IMR-90 (cell line): ENCODE data around the gene ADGRD1. TPM values are rescaled to one million over a fixed set of nuclear protein-coding genes. Genes with fewer than 3 reads are reported as not detected.

Experiments used
- ATAC-seq: fragments of 200-7000 bp; cut with Tn5 transposase; 2 replicates; pipeline ENCODE4 v1.9.1; 2020; ENCODE audit warnings: low read depth, mild to moderate bottlenecking, moderate library complexity
- BruUV-seq: library from RNA; stranded (reverse); fragments of 400-500 nt; replicated peaks from 2 replicates; lab custom pipeline; 2021; lab: Mats Ljungman, UMichigan
- CTCF ChIA-PET: fragments of 300-600 bp; formaldehyde crosslinking; extraction: SDS; loops from one replicate; lab custom pipeline; 2021; ENCODE audit warnings: antibody characterized with exemption; lab: Yijun Ruan, JAX
- POLR2A ChIA-PET: fragments of 300-600 bp; sonication (Branson Sonifier 250); formaldehyde crosslinking; loops from one replicate; lab custom pipeline; 2022; ENCODE audit warnings: antibody characterized with exemption; ENCODE audit not compliant: unreplicated experiment; lab: Charles Lee
- DNase-seq: peaks from one replicate; pipeline ENCODE4 v3.0.0; 2013
- H2AFZ ChIP-seq: replicated peaks from 2 replicates; pipeline ENCODE3; 2013; ENCODE audit warnings: low read length, mild to moderate bottlenecking; ENCODE audit not compliant: poor library complexity
- H2AK5ac ChIP-seq: 2 replicates; pipeline ENCODE4 v1.6.1; 2013; ENCODE audit warnings: low read depth, low read length, inconsistent platforms
- H2AK9ac ChIP-seq: replicated peaks from 2 replicates; pipeline ENCODE3; 2013; ENCODE audit warnings: mild to moderate bottlenecking, low read depth, low read length, moderate library complexity; ENCODE audit not compliant: poor library complexity
- H2BK120ac ChIP-seq: 2 replicates; pipeline ENCODE4 v1.6.1; 2013; ENCODE audit warnings: low read depth, low read length, inconsistent platforms
- H2BK15ac ChIP-seq: 3 replicates; pipeline ENCODE4 v1.6.1; 2013; ENCODE audit warnings: low read depth, low read length, inconsistent platforms
- H2BK20ac ChIP-seq: 2 replicates; pipeline ENCODE4 v1.6.1; 2013; ENCODE audit warnings: low read depth, mild to moderate bottlenecking, inconsistent platforms, low read length, moderate library complexity
- H2BK5ac ChIP-seq: 2 replicates; pipeline ENCODE4 v1.6.1; 2013; ENCODE audit warnings: mild to moderate bottlenecking, low read depth, low read length, inconsistent platforms; ENCODE audit not compliant: poor library complexity, severe bottlenecking
- H3K14ac ChIP-seq: replicated peaks from 2 replicates; pipeline ENCODE4 v1.6.1; 2013; ENCODE audit warnings: low read depth, low read length, inconsistent platforms
- H3K18ac ChIP-seq: 2 replicates; pipeline ENCODE4 v1.6.1; 2013; ENCODE audit warnings: low read depth, low read length, control low read depth
- H3K23ac ChIP-seq: 2 replicates; pipeline ENCODE4 v1.6.1; 2013; ENCODE audit warnings: low read depth, low read length, inconsistent platforms
- H3K27ac ChIP-seq: 2 replicates; pipeline ENCODE4 v1.5.1; 2013; ENCODE audit warnings: mild to moderate bottlenecking, control low read depth, low read length; ENCODE audit not compliant: insufficient read depth
- H3K27me3 ChIP-seq: 2 replicates; pipeline ENCODE4 v1.6.1; 2013; ENCODE audit warnings: low read length; ENCODE audit not compliant: control insufficient read depth, insufficient read depth
- H3K36me3 ChIP-seq: 2 replicates; pipeline ENCODE4 v1.6.1; 2013; ENCODE audit warnings: low read length, mixed read lengths; ENCODE audit not compliant: control insufficient read depth, insufficient read depth
- H3K4ac ChIP-seq: 2 replicates; pipeline ENCODE4 v1.6.1; 2013; ENCODE audit warnings: low read depth, low read length, inconsistent platforms
- H3K4me1 ChIP-seq: 2 replicates; pipeline ENCODE4 v1.6.1; 2013; ENCODE audit warnings: low read length, mixed read lengths; ENCODE audit not compliant: control insufficient read depth, insufficient read depth
- H3K4me2 ChIP-seq: 2 replicates; pipeline ENCODE4 v1.6.1; 2013; ENCODE audit warnings: low read depth, mild to moderate bottlenecking, control low read depth, low read length, moderate library complexity
- H3K4me3 ChIP-seq: 2 replicates; pipeline ENCODE4 v1.5.1; 2013; ENCODE audit warnings: low read depth, mild to moderate bottlenecking, control low read depth, low read length, moderate library complexity; ENCODE audit not compliant: insufficient read depth
- H3K56ac ChIP-seq: 2 replicates; pipeline ENCODE4 v1.6.1; 2013; ENCODE audit warnings: low read length, inconsistent platforms; ENCODE audit not compliant: insufficient read depth; ENCODE audit errors: extremely low read depth
- H3K79me1 ChIP-seq, 2 experiments: 2 replicates each; pipeline ENCODE4 v1.6.1; 2013; ENCODE audit warnings: low read length in 2 of 2, inconsistent platforms in 1 of 2, low read depth in 1 of 2
- H3K9ac ChIP-seq: 2 replicates; pipeline ENCODE4 v1.6.1; 2013; ENCODE audit warnings: low read depth, low read length, control low read depth
- H3K9me1 ChIP-seq: 2 replicates; pipeline ENCODE4 v1.6.1; 2013; ENCODE audit warnings: low read length, inconsistent platforms; ENCODE audit not compliant: insufficient read depth
- H3K9me3 ChIP-seq: 2 replicates; pipeline ENCODE4 v1.6.1; 2013; ENCODE audit warnings: low read length; ENCODE audit not compliant: control insufficient read depth, insufficient read depth
- H4K20me1 ChIP-seq: 2 replicates; pipeline ENCODE4 v1.6.1; 2013; ENCODE audit warnings: low read length, inconsistent platforms; ENCODE audit not compliant: insufficient read depth
- H4K5ac ChIP-seq: 2 replicates; pipeline ENCODE4 v1.6.1; 2013; ENCODE audit warnings: mild to moderate bottlenecking, low read depth, low read length, control low read depth
- H4K8ac ChIP-seq, 2 experiments: 2 replicates each; pipeline ENCODE4 v1.6.1; 2013; ENCODE audit warnings: low read depth in 2 of 2, low read length in 2 of 2, control low read depth in 1 of 2, inconsistent platforms in 1 of 2
- H4K91ac ChIP-seq: 2 replicates; pipeline ENCODE4 v1.6.1; 2013; ENCODE audit warnings: low read depth, low read length, inconsistent platforms; ENCODE audit not compliant: insufficient read depth
- BHLHE40 ChIP-seq: fragments of 150-350 bp; IDR thresholded peaks from 2 replicates; pipeline ENCODE4 v1.6.1; 2016; ENCODE audit warnings: mild to moderate bottlenecking, low read depth, low read length
- CEBPB ChIP-seq: IDR thresholded peaks from 2 replicates; pipeline ENCODE4 v1.6.1; 2012; ENCODE audit warnings: low read depth, low read length, improper control_type of control experiment
- CHD1 ChIP-seq: IDR thresholded peaks from 2 replicates; pipeline ENCODE4 v1.6.1; 2012; ENCODE audit warnings: low read depth, low read length, improper control_type of control experiment
- FOS ChIP-seq: fragments of 150-350 bp; IDR thresholded peaks from 2 replicates; pipeline ENCODE4 v1.6.1; 2016; ENCODE audit warnings: low read depth, low read length
- MAFK ChIP-seq: IDR thresholded peaks from 2 replicates; pipeline ENCODE4 v1.6.1; 2012; ENCODE audit warnings: low read depth, low read length, improper control_type of control experiment
- MAZ ChIP-seq: IDR thresholded peaks from 2 replicates; pipeline ENCODE4 v1.6.1; 2012; ENCODE audit warnings: low read depth, mild to moderate bottlenecking, low read length, improper control_type of control experiment, moderate library complexity, borderline replicate concordance
- MXI1 ChIP-seq: IDR thresholded peaks from 2 replicates; pipeline ENCODE4 v1.6.1; 2012; ENCODE audit warnings: low read depth, mild to moderate bottlenecking, low read length, moderate library complexity, borderline replicate concordance
- NFE2L2 ChIP-seq: fragments of 150-350 bp; IDR thresholded peaks from 2 replicates; pipeline ENCODE4 v1.6.1; 2016; ENCODE audit warnings: low read depth, mild to moderate bottlenecking, low read length
- POLR2A ChIP-seq: IDR thresholded peaks from 2 replicates; pipeline ENCODE4 v1.6.1; 2012; ENCODE audit warnings: mild to moderate bottlenecking, low read depth, low read length
- RCOR1 ChIP-seq: IDR thresholded peaks from 2 replicates; pipeline ENCODE4 v1.6.1; 2012; ENCODE audit warnings: mild to moderate bottlenecking, low read length, improper control_type of control experiment; ENCODE audit not compliant: insufficient replicate concordance
- RFX5 ChIP-seq: IDR thresholded peaks from 2 replicates; pipeline ENCODE4 v1.8.0; 2012; ENCODE audit warnings: low read depth, mild to moderate bottlenecking, low read length, moderate library complexity
- WGBS, 2 experiments: methylation state at CpG; one replicate each; pipeline versions ENCODE4 v1.1.5 to v1.1.7; 2013; ENCODE audit warnings: missing lambda C conversion rate in 2 of 2; ENCODE audit not compliant: insufficient read length in 1 of 2; ENCODE audit errors: extremely low coverage in 2 of 2; 5-methylcytosine and 5-hydroxymethylcytosine counted together
- dilution Hi-C: fragments of 300-500 bp; cut with HindIII; formaldehyde crosslinking; loops from one replicate; pipeline ENCODE4 v1.14.3; 2018; ENCODE audit warnings: low sequenced_read_pairs; ENCODE audit not compliant: unreplicated experiment
- in situ Hi-C: fragments of 300-500 bp; cut with MboI; formaldehyde crosslinking; loops from 3 replicates; pipeline ENCODE4 v1.14.3; 2019; ENCODE audit warnings: low sequenced_read_pairs, inconsistent platforms, mixed read lengths
- intact Hi-C: fragments of 100-400 bp; cut with micrococcal nuclease; formaldehyde crosslinking; loops from 2 replicates; pipeline ENCODE4 v1.10.0; 2022
- polyA plus RNA-seq, 3 experiments: library from polyadenylated mRNA; depleted of rRNA; stranded (reverse); fragments of >200 nt; gene quantifications; 2 replicates each; pipeline ENCODE4 v1.2.3, GENCODE V29; 2012; ENCODE audit warnings: low replicate concordance in 1 of 3
- total RNA-seq: library from RNA; depleted of rRNA; stranded (reverse); fragments of >200 nt; gene quantifications from 2 replicates; pipeline ENCODE4 v1.2.3, GENCODE V29; 2012
- TF ChIP-seq, protein P1 (sequence below): fragments of 150-350 bp; IDR thresholded peaks from 2 replicates; pipeline ENCODE4 v1.6.1; 2016; ENCODE audit warnings: low read depth, mild to moderate bottlenecking, low read length, moderate library complexity, borderline replicate concordance
- TF ChIP-seq, protein P2 (sequence below): fragments of 150-350 bp; IDR thresholded peaks from 2 replicates; pipeline ENCODE4 v1.6.1; 2017; ENCODE audit warnings: mild to moderate bottlenecking, antibody characterized with exemption, low read length, low read depth

Gene ADGRD1
- total and polyA plus RNA-seq, 2 of the 4 experiments (the other 2 are of a cell fraction) = not detected

DNA sequence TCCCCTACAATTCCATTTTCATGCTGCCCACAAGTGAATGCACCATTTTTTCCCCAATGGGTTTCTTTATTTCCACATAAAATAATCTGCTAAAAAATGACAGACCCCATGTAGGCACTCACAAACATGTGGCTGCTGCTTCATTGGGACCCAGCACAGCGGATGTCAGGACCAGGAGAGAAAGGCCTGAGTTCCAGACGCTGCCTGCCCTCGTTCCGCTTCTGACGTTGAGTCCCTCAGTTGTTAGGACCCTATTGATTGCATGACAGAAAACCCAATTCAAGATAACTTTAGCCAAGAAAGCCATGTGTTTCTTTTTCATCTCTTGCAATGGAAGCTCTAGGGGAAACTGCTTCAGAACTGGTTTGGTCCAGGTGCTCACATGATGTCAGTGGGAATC lies 34.6 kb downstream of the ADGRD1 start:
- CTCF ChIA-PET = no interaction called here
- H4K5ac ChIP-seq = no peak overlapping the region
- H2AFZ ChIP-seq = no peak overlapping the region
- H4K20me1 ChIP-seq = no peaks in the 10 kb centered on the region
- H3K27me3 ChIP-seq = no peaks in the 10 kb centered on the region
- in situ Hi-C loops = no loop called here
- H2BK20ac ChIP-seq = no peak overlapping the region
- ATAC-seq (no peak), DNase-seq (no peak)
- no peak overlapping the region for H3K4me3 ChIP-seq
- no peak overlapping the region for H4K91ac ChIP-seq
- no peaks in the 10 kb centered on the region for H3K79me1 ChIP-seq
- H3K18ac ChIP-seq = no peak overlapping the region
- H2AK5ac ChIP-seq = no peak overlapping the region
- intact Hi-C loops = no loop called here
- no peak overlapping the region for H2AK9ac ChIP-seq
- no peaks in the 10 kb centered on the region for H3K4me1 ChIP-seq
- H4K8ac ChIP-seq = no peak overlapping the region
- no peak overlapping the region for H3K9ac ChIP-seq
- H2BK5ac ChIP-seq = no peak overlapping the region
- H3K9me3 ChIP-seq = peaks cover 23% of the 10 kb centered on the region
- WGBS, 2 experiments = 83% methylated on average over 1 of the region's 5 CpGs; no CpG with 5 or more reads in 1 of the 2 experiments
- H3K27ac ChIP-seq = no peak overlapping the region
- no peak overlapping the region for H3K14ac ChIP-seq
- BruUV-seq = no TSS peak
- TF ChIP-seq, protein P1, sequence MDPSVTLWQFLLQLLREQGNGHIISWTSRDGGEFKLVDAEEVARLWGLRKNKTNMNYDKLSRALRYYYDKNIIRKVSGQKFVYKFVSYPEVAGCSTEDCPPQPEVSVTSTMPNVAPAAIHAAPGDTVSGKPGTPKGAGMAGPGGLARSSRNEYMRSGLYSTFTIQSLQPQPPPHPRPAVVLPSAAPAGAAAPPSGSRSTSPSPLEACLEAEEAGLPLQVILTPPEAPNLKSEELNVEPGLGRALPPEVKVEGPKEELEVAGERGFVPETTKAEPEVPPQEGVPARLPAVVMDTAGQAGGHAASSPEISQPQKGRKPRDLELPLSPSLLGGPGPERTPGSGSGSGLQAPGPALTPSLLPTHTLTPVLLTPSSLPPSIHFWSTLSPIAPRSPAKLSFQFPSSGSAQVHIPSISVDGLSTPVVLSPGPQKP = no peak
- TF ChIP-seq BHLHE40 (no peak), FOS (no peak), MAFK (no peak), RCOR1 (no peak), RFX5 (no peak), MAZ (no peak), CHD1 (no peak), MXI1 (no peak), NFE2L2 (no peak), POLR2A (no peak), CEBPB (no peak)
- TF ChIP-seq, protein P2, sequence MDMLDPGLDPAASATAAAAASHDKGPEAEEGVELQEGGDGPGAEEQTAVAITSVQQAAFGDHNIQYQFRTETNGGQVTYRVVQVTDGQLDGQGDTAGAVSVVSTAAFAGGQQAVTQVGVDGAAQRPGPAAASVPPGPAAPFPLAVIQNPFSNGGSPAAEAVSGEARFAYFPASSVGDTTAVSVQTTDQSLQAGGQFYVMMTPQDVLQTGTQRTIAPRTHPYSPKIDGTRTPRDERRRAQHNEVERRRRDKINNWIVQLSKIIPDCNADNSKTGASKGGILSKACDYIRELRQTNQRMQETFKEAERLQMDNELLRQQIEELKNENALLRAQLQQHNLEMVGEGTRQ = no peak
- H3K9me1 ChIP-seq = no peaks in the 10 kb centered on the region
- no peak overlapping the region for H3K23ac ChIP-seq
- no peak overlapping the region for H3K4me2 ChIP-seq
- H2BK120ac ChIP-seq = no peak overlapping the region
- no peak overlapping the region for H3K4ac ChIP-seq
- no peak overlapping the region for H2BK15ac ChIP-seq
- H3K36me3 ChIP-seq = no peaks in the 10 kb centered on the region
- dilution Hi-C loops = no loop called here
- H3K56ac ChIP-seq = no peak overlapping the region
- POLR2A ChIA-PET = no interaction called here
